Measurements from ENCODE around the gene CA14.
"Not testable (repeated sequence)": the region's sequence is repeated elsewhere in the genome, so short reads cannot be mapped to it uniquely, and the experiment has no call there.

CA14 gene

DNA sequence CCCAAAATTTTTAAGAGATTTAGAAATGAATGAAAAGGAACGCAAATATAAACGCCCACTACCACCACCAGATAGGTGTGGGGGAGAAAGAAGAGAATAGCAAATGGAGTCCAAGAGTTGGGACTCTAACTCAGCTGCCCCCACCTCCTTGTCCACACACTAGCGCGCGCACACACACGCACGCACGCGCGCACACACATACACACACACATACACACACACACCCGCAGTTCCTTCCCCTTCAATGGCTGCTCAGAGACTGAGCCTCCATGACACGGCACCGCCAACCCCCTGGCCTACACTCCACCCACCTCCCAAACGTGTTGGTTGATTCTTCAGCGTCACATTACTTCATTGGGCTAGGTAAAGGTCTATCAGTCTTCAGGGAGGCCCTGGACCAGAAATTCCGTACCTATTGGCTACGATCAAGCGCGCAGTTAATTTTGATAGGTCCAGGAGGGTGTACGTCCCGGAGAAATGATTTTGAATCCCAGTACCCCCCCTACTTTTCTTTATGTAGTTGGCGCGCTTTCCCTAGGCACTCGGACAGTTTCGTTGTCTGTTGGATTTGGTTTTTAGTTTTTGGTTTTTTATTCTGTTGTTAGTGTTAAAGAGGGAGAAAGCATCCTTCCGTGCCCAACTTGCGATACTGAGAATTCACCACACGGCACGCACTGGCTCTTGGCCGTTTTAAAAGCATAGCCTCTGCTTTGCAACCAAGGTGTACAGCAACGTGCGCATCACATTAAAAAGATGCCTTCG lies 21.5 kb upstream of the CA14 start, which contains the start of gene ANP32E:
TSS of gene ANP32E (minus strand) at position 261 of the 762 bp plus-strand sequence. CDS start 326 bp downstream, outside the sequence.
- DNase-seq (ENCODE audit: low read depth in 2 of 2) = peak; percentile 80 to 85

GRCh38 chr1:150236614-150237100 lies 20.9 kb upstream of the CA14 start:
- no peak for DNase-seq (ENCODE audit: low read depth in 2 of 2)

- DNase-seq (ENCODE audit: low read depth in 2 of 2) = not testable (repeated sequence)
Measured at GRCh38 chr1:150237176-150237575, 20.4 kb upstream of the CA14 start.

DNA sequence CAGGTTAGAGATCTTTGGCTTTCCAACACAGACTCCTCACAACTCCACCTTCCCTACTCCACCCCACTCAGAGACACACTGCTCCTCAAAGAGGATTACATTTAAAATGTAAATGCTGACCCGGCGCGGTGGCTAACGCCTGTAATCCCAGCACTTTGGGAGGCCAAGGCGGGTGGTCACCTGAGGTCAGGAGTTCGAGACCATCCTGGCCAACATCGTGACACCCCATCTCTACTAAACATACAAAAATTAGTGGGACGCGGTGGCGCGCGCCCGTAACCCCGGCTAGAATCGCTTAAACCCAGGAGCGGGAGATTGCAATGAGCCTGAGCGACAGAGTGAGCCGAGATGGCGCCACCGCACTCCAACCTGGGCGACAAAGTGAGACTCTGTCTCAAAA lies 19.8 kb upstream of the CA14 start:
- no peak for DNase-seq (ENCODE audit: low read depth in 2 of 2)

DNA sequence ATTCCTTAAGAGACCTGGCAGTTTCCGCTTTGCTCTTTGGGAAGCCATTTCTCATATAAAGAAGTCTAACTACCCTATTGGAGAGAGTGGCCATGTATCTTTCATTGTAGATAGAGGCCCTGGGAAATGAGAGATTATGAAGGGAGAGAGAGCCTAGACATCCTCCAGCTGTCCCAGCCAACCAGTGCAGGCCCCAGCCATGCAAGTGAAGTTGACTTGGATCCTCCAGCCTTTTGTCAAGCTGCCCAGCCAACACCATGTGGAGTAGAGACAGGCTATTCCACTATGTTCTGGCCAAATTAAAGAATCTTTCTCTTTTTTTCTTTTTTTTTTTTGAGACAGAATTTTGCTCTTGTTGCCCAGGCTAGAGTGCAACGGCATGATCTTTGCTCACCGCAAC lies 14.6 kb upstream of the CA14 start:
- no peak for DNase-seq (ENCODE audit: low read depth in 2 of 2)

DNA sequence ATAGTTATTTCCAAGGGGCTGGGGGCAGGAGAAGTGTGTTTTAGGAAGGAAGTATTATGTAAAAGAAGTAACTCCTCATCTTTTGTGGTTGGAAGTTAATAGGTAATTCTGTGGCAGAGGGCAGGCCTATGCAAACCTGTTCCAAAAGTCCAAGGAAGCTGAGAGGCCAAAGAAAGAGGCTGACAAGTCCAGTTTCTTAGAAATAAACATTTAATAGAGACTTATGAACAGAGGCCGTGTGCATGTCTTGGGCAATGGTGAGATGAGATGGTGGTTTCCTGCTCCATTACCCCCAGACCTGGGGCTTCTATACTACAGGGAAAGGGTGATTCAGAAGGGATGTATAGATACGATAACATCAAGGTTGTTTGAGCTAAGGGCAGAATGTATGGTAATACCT lies 7.6 kb upstream of the CA14 start:
- no peak for DNase-seq (ENCODE audit: low read depth in 2 of 2)

GRCh38 chr1:150256198-150256553 lies 1.4 kb upstream of the CA14 start:
- DNase-seq (ENCODE audit: low read depth in 2 of 2) = no peak

DNA sequence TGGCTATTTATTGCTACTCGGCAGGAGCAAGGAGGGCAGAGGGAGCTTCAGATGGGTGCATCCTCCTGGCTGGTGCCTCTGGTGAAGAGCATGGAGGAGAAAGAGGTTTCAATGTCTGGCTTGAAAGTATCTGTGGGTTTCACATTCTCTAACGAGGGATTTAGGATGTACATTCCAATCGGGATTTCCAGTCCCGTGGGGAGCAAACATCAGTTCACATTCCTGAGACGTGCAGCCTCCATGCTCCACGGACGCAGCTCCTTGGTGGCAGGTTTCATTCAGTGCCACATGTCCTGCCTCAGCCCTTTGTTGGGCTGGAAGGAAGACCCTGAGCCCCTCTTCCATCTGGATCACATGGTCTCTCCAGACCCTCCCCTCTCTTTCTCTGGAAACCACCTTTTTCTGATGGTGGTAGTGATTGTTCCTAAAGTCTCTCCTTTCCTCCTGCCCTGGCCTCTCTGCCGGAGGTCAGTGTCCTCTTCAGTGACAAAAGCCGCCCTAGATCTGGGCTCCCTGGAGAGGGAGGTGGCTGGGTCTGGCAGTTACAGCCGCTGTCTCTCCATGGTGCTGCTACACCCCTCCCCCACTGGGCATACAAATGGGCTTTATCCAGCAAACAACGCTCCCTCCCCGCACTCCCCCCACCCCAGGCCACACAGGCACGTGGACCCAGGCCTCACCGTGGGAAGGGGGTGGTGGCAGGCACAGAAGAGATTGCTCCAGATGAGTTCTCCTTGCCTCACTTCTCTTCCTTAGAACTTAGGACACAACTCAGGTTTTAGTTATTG lies 826 bp upstream of the CA14 start:
- no peak for DNase-seq (ENCODE audit: low read depth in 2 of 2)

GRCh38 chr1:150259217-150259616 lies 1.6 kb downstream of the CA14 start:
- DNase-seq (ENCODE audit: low read depth in 2 of 2) = no peak

GRCh38 chr1:150259758-150260669 lies 2.4 kb downstream of the CA14 start:
- no peak for DNase-seq (ENCODE audit: low read depth in 2 of 2)

DNA sequence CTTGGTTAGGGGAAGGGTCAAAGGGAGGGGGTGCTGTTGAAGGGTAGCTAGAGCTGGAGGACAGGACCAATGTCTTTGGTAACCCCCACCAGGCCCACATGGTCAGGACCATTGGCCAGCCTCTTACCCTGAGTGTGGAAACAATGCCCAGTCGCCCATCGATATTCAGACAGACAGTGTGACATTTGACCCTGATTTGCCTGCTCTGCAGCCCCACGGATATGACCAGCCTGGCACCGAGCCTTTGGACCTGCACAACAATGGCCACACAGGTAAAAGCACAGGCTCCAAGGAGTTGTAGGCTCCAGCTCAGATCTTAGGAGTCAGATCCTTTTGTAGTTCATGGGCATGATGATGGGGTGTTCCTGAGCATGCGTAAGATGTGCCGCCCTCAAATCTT lies 3.8 kb downstream of the CA14 start:
- no peak for DNase-seq (ENCODE audit: low read depth in 2 of 2)

DNA sequence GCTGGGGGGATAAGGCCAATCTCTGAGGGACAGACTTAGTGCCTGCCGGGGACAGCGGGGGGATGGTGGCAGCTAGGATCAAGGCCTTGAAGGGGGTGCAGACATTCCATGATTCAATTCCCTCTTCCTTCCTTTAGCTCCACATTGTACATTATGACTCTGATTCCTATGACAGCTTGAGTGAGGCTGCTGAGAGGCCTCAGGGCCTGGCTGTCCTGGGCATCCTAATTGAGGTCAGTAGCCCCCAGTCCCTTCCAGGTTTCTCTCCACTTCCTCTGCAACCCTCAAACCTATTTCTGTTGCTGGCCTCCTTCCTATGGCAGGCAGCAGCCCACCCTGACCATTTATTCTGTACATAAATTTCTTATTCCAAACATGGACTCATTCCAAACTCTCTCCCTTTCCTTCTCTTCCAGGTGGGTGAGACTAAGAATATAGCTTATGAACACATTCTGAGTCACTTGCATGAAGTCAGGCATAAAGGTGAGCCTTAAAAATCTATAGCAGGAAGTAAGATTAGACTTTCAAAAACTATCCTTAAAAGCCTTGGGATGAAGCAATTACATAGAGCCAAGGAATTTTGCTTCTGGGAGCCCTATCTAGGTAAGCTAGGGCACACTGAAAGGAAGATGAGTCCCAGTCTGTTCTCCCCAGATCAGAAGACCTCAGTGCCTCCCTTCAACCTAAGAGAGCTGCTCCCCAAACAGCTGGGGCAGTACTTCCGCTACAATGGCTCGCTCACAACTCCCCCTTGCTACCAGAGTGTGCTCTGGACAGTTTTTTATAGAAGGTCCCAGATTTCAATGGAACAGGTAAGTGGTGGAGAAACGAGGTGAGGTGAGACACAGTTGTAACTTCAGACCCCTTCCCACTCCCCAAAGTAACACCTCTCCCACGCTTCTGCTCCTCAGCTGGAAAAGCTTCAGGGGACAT lies 5.1 kb downstream of the CA14 start:
- DNase-seq (ENCODE audit: low read depth in 2 of 2) = no peak

GRCh38 chr1:150263549-150263948 lies 6.0 kb downstream of the CA14 start:
- no peak for DNase-seq (ENCODE audit: low read depth in 2 of 2)

DNA sequence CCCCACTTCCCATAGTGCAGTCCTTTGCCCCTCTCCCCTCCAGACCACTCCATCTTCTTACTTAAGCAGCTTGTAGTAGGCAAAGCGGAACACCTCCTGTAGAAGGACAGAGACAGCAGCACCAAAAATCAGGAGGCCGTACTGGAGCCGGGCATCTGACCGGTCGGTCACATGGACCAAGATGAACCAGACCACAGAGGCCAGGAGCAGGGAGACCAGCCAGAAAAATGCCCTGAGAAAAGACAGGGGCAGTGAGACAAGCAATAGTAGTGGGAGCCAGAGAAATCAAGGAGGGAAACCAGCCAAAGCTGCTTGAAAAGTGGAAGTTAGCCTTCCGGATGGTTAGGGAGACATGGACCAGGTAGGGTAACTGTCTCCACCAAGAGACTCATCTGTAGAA lies 10.3 kb downstream of the CA14 start:
- no peak for DNase-seq (ENCODE audit: low read depth in 2 of 2)

- peak in 1 of 2 donors; percentile 12 for DNase-seq (ENCODE audit: low read depth in 2 of 2)
Measured at GRCh38 chr1:150268340-150268704, 10.7 kb downstream of the CA14 start.

- DNase-seq (ENCODE audit: low read depth in 2 of 2) = peak; percentile 90 to 91
Measured at GRCh38 chr1:150268705-150269403, 11.3 kb downstream of the CA14 start, which contains the start of gene APH1A. APH1A (minus strand) TSS chr1:150269016; CDS start chr1:150268810, 206 bp downstream.

- no peak for DNase-seq (ENCODE audit: low read depth in 2 of 2)
Measured at GRCh38 chr1:150269451-150269850, 11.9 kb downstream of the CA14 start.

DNA sequence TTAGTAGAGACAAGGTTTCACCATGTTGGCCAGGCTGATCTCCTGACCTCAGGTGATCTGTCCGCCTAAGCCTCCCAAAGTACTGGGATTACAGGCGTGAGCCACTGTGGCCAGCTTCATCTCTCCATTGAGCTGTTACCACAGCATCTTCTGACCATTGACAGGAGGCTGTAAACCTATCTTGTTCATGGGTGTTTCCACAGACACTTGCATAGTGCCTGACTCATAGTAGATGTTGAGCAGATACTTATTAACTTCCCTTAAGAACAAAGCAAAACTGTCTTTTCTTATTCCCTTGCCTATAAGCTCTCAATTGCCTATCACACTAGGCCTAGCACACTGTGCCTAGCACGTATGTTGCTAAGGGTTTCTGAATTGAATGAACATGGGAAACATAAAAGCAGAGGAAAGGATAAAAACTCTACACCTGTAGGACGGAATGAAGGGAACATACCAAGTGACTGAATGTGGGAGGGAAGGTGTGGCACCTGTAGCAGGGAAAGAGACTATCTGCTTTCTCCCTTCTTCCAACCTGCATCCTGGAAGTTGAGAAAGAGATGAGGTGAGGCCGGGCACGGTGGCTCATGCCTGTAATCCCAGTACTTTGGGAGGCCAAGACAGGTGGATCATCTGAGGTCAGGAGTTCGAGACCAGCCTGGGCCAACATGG lies 13.9 kb downstream of the CA14 start:
- DNase-seq (ENCODE audit: low read depth in 2 of 2) = no peak

- DNase-seq (ENCODE audit: low read depth in 2 of 2) = no peak
Measured at GRCh38 chr1:150273311-150273710, 15.7 kb downstream of the CA14 start.

Data from stimulated activated CD8-positive, alpha-beta memory T cell treated with anti-CD3 and anti-CD28 coated beads, Interleukin-2, amount 100 ng/mL, for 48 hours (primary cell).